ACC112 (cell line): ENCODE results near the gene ABCF3.

ENCODE experiments used
- H2AFZ ChIP-seq: fragments of 200-600 bp; sonication (generic); one replicate; pipeline ENCODE4 v1.6.0; 2017; ENCODE audit warnings: antibody characterized with exemption, low read length; ENCODE audit not compliant: unreplicated experiment
- H3K27ac ChIP-seq: fragments of 200-600 bp; sonication (generic); 2 replicates; pipeline ENCODE4 v1.5.1; 2014; ENCODE audit warnings: low read depth, mild to moderate bottlenecking, antibody characterized with exemption, low read length, moderate library complexity
- H3K27me3 ChIP-seq: fragments of 200-600 bp; sonication (generic); 2 replicates; pipeline ENCODE4 v1.6.1; 2014; ENCODE audit warnings: mild to moderate bottlenecking, antibody characterized with exemption, low read length, moderate library complexity, mixed read lengths; ENCODE audit not compliant: insufficient read depth
- H3K36me3 ChIP-seq: fragments of 200-600 bp; sonication (generic); 2 replicates; pipeline ENCODE4 v1.6.1; 2016; ENCODE audit warnings: mild to moderate bottlenecking, antibody characterized with exemption, low read length, moderate library complexity, mixed read lengths; ENCODE audit not compliant: insufficient read depth
- H3K4me1 ChIP-seq: fragments of 200-600 bp; sonication (generic); one replicate; pipeline ENCODE4 v1.6.1; 2016; ENCODE audit warnings: low read length, mixed read lengths; ENCODE audit not compliant: insufficient read depth, unreplicated experiment, control insufficient read depth
- H3K4me3 ChIP-seq: fragments of 200-600 bp; sonication (generic); 2 replicates; pipeline ENCODE4 v1.5.1; 2014; ENCODE audit warnings: mild to moderate bottlenecking, low read depth, low read length
- H3K79me2 ChIP-seq: fragments of 200-600 bp; sonication (generic); one replicate; pipeline ENCODE4 v1.6.0; 2016; ENCODE audit warnings: low read length; ENCODE audit not compliant: control insufficient read depth, unreplicated experiment, insufficient read depth

ABCF3 gene

DNA sequence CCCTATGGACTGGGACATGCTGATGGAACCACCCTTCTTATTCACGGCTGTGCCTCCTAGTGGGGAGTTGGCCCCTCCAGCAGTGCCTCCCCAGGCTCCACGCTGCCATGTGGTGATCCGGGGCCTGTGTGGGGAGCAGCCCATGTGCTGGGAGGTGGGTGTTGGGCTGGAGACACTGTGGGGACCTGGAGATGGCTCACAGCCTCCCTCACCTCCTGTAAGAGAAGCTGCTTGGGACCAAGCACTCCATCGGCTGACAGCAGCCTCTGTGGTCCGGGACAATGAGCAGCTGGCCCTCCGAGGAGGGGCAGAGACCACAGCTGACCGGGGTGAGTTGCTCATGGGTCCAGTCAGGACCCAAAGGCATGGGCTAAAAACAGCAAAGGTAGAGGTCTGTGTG, 53.7 kb downstream of the ABCF3 start:
- Histone ChIP-seq H3K4me3 (no peak overlapping the region), H3K4me1 (no peaks in the 10 kb centered on the region), H3K79me2 (no peaks in the 10 kb centered on the region), H2AFZ (no peak overlapping the region), H3K36me3 (no peaks in the 10 kb centered on the region), H3K27ac (no peak overlapping the region), H3K27me3 (no peaks in the 10 kb centered on the region)

DNA sequence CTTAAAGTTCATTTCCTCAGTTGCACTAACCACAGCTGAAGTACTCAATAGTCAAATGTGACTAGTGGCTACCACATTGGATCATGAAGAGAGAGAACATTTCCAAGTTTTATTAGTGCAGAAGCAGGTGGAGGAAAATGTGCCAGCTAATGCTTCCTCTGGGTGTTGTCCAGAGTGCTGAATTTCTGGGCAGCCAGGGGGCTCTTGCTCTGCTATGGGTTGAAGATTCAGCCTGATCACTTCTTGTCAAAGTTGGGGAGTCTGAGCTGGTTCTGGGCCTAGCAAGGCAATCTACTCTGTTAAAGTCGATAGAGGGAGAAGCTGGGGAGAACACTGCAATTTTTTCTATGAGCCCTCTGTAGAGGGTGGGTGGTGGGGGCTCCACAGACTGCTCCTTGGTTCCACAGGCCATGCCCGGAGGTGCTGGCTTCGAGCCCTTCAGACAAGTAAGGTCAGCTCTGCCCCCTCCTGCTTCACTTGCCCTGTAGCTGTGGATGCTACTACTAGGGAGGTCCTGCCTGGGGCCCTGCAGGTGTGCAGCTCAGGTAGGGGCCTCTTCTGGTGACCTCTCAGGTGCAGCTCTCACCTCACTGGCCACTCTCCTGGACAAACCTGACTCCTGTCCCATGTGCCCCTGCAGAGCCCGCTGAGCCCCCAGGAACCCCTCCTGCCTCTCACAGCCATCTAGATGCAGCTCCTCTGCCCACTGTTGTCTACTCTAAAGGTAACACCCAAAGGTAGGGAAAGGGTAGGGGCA, 54.6 kb downstream of the ABCF3 start:
- Histone ChIP-seq H3K79me2 (no peaks in the 10 kb centered on the region), H3K4me3 (no peak overlapping the region), H3K27me3 (no peaks in the 10 kb centered on the region), H3K36me3 (no peaks in the 10 kb centered on the region), H2AFZ (no peak overlapping the region), H3K4me1 (no peaks in the 10 kb centered on the region), H3K27ac (no peak overlapping the region)

DNA sequence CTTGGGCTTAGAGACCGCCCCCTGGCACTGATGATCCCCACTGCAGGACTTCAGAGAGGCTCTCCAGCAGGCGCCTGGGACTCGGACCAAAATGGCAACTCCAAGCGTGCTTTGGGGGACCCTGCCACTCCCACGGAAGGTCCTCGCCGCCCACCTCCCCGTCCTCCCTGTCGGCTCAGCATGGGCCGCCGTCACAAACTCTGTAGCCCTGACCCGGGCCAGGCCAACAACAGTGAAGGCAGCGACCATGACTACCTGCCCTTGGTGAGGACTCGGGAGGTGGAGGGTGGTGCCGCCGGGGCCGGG, 55.1 kb downstream of the ABCF3 start:
- Histone ChIP-seq H3K36me3 (no peaks in the 10 kb centered on the region), H3K79me2 (peaks cover 2% of the 10 kb centered on the region), H3K4me3 (no peak overlapping the region), H3K27ac (no peak overlapping the region), H2AFZ (no peak overlapping the region), H3K4me1 (no peaks in the 10 kb centered on the region), H3K27me3 (no peaks in the 10 kb centered on the region)

DNA sequence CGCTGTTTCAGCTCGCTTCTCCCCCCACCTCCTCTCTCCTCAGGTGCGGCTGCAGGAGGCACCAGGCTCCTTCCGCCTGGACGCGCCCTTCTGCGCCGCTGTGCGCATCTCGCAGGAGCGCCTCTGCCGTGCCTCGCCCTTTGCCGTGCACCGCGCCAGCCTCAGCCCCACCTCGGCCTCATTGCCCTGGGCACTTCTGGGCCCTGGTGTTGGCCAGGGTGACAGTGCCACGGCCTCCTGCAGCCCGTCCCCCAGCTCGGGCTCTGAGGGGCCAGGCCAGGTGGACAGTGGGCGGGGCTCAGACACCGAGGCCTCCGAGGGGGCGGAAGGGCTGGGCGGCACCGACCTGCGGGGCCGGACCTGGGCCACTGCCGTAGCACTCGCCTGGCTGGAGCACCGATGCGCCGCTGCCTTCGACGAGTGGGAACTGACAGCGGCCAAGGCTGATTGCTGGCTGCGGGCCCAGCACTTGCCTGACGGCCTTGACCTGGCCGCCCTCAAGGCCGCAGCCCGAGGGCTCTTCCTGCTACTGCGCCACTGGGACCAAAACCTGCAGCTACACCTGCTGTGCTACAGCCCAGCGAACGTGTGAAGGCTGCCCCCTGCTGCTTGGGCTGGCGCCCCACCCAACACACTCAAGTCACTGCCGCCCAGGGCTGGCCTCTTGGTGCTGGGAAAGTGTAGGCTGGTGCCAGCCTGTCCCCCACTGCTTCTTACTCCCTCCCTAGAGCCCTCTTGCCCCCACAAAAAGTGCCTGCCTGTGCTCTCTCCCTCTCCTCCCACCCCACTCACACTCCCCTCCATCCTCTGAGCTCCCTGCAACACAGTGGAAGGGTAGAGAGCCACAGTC, 55.7 kb downstream of the ABCF3 start:
- no peaks in the 10 kb centered on the region for H3K4me1 ChIP-seq
- no peak overlapping the region for H2AFZ ChIP-seq
- no peak overlapping the region for H3K27ac ChIP-seq
- H3K4me3 ChIP-seq: no peak overlapping the region
- peaks cover 6% of the 10 kb centered on the region for H3K79me2 ChIP-seq
- H3K36me3 ChIP-seq: no peaks in the 10 kb centered on the region
- H3K27me3 ChIP-seq: no peaks in the 10 kb centered on the region

DNA sequence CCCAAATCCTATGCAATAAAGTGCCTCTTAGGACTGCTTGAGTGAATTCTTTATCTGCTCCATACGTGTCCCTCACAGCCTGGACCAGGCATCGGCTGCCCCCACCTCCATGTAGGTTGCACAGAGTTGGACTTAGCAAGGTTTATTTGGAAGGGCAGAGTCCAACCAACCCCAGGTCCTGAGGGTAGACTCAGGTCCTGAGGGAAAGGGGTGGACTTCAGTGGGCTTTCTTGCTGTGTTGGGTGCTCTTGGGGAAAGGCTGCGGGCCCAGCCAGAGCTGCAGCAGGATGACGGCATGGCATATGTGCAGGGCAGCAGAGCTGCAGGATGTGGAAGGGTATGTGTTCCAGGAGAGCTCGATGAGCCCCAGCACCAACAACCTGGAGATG, 56.3 kb downstream of the ABCF3 start:
- H3K4me3 ChIP-seq: no peak overlapping the region
- no peaks in the 10 kb centered on the region for H3K36me3 ChIP-seq
- no peaks in the 10 kb centered on the region for H3K4me1 ChIP-seq
- no peak overlapping the region for H2AFZ ChIP-seq
- H3K79me2 ChIP-seq: peaks cover 6% of the 10 kb centered on the region
- no peaks in the 10 kb centered on the region for H3K27me3 ChIP-seq
- no peak overlapping the region for H3K27ac ChIP-seq
